Measurements from ENCODE around the gene MTMR3.

MTMR3 gene

DNA sequence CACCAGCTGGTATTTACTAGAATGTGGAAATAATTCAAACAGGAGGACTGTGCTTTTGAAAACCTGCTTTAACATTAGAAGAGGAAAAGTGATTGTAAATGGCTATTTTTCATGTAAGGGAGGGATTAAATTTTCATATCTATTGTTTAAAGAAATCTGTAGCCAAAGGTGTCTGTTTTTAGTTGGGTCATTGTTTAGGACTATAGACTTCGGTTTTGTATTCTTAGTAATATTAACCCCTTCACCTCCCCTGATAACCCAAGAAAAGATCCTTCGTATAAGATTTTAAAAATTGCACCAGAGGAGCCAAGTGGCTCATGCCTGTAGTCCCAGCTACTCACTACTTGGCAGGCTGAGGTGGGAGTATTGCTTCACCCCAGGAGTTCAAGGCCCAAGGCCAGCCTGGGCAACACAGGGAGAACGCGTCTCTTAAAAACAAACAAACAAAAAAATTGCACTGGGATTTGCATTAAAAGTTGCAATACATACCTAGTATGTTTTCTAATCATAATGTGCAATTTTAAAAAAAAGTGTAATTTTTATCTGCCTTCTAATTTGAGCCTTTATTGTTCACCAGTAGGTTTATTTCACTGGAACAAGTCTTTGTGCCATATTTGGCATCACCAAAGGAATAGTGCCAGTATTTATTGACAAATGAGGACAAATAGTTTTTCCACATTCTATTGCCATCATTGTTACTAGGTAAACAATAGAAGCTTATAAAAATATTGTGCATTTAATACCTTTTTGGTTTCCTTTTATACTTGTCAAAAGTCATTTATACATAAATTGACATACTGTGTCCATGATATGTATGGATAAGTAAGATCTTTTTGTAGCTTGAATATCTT, 34.3 kb downstream of the MTMR3 start:
- DNase-seq (ENCODE audit: low spot score) (no peak), ATAC-seq (ENCODE audit: low read depth) (no peak)
- H3K4me3 ChIP-seq (ENCODE audit: severe bottlenecking): no peak overlapping the region
- H3K27me3 ChIP-seq (ENCODE audit: insufficient read depth, poor library complexity, severe bottlenecking): no peaks in the 10 kb centered on the region
- H3K27ac ChIP-seq (ENCODE audit: poor library complexity, severe bottlenecking): no peak overlapping the region
- H3K9me3 ChIP-seq (ENCODE audit: severe bottlenecking): no peaks in the 10 kb centered on the region
- TF ChIP-seq, protein P1, sequence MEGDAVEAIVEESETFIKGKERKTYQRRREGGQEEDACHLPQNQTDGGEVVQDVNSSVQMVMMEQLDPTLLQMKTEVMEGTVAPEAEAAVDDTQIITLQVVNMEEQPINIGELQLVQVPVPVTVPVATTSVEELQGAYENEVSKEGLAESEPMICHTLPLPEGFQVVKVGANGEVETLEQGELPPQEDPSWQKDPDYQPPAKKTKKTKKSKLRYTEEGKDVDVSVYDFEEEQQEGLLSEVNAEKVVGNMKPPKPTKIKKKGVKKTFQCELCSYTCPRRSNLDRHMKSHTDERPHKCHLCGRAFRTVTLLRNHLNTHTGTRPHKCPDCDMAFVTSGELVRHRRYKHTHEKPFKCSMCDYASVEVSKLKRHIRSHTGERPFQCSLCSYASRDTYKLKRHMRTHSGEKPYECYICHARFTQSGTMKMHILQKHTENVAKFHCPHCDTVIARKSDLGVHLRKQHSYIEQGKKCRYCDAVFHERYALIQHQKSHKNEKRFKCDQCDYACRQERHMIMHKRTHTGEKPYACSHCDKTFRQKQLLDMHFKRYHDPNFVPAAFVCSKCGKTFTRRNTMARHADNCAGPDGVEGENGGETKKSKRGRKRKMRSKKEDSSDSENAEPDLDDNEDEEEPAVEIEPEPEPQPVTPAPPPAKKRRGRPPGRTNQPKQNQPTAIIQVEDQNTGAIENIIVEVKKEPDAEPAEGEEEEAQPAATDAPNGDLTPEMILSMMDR (IDR thresholded peaks at IDR 0.05; ENCODE audit: poor library complexity, severe bottlenecking): no peak
- H3K4me1 ChIP-seq (ENCODE audit: insufficient read depth, poor library complexity, severe bottlenecking): peaks cover 15% of the 10 kb centered on the region
- no peaks in the 10 kb centered on the region for H3K36me3 ChIP-seq (ENCODE audit: low read depth)

DNA sequence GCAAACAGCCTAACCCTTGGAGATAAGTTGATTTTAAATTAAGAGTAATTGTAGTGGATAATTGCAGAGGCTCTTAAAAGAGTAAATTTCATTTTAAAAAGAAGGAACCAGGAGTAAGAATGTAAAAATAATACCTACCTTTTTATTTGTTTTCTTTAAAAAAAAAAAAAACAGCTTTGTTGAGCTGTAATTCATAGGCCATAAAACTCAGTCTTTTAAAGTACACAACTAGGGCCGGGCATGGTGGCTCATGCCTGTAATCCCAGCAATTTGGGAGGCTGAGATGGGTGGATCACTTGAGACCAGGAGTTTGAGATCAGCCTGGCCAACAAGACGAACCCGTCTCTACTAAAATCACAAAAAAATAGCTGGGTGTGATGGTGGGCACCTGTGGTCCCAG, 42.4 kb downstream of the MTMR3 start:
- Histone ChIP-seq H3K4me1 (ENCODE audit: insufficient read depth, poor library complexity, severe bottlenecking) (no peaks in the 10 kb centered on the region), H3K27me3 (ENCODE audit: insufficient read depth, poor library complexity, severe bottlenecking) (no peaks in the 10 kb centered on the region), H3K27ac (ENCODE audit: poor library complexity, severe bottlenecking) (no peak overlapping the region), H3K36me3 (ENCODE audit: low read depth) (no peaks in the 10 kb centered on the region), H3K9me3 (ENCODE audit: severe bottlenecking) (no peaks in the 10 kb centered on the region), H3K4me3 (ENCODE audit: severe bottlenecking) (no peak overlapping the region)
- TF ChIP-seq, protein P1 (IDR thresholded peaks at IDR 0.05; ENCODE audit: poor library complexity, severe bottlenecking): no peak
- ATAC-seq (ENCODE audit: low read depth) (no peak), DNase-seq (ENCODE audit: low spot score) (no peak)

DNA sequence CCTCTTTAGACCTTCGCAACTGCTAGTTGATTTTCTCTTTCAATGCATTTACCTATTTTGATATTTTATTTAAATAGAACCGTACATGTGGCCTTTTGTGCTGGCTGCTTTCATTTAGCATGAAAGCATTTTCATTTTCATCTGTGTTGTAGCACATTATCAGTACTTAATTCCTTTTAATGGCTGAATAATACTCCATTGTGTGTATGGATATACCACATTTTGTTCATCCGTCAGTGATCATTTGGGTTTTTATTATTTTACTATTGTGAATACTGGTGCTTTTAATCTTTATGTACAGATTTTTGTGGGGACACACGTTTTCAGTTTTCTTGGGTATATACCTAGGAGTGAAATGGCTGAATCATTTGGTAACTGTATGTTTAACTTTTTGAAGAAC, 43.1 kb downstream of the MTMR3 start:
- ATAC-seq (ENCODE audit: low read depth): no peak
- Histone ChIP-seq H3K27me3 (ENCODE audit: insufficient read depth, poor library complexity, severe bottlenecking) (no peaks in the 10 kb centered on the region), H3K4me1 (ENCODE audit: insufficient read depth, poor library complexity, severe bottlenecking) (no peaks in the 10 kb centered on the region), H3K36me3 (ENCODE audit: low read depth) (no peaks in the 10 kb centered on the region), H3K27ac (ENCODE audit: poor library complexity, severe bottlenecking) (no peak overlapping the region), H3K9me3 (ENCODE audit: severe bottlenecking) (no peaks in the 10 kb centered on the region), H3K4me3 (ENCODE audit: severe bottlenecking) (no peak overlapping the region)
- TF ChIP-seq, protein P1 (IDR thresholded peaks at IDR 0.05; ENCODE audit: poor library complexity, severe bottlenecking): no peak
- DNase-seq (ENCODE audit: low spot score): no peak

DNA sequence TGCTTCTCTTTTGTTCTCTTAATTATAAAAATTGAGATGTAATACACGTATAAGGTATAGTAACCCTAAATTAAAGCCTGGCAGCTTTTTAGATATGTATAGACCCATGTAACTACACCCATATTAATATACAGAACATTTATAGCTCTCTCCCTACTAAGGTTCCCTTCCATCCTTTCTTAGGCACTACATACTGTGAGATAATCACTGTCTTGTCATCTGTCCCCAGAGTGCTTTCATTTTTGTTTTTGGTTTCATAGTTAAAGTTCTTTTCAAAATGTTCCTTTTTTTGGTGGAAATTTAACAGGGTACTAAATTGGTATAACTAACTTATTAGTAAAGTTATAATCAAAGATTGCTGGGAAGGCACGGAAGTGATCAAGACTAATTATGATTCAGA, 49.2 kb downstream of the MTMR3 start:
- H3K27me3 ChIP-seq (ENCODE audit: insufficient read depth, poor library complexity, severe bottlenecking): no peaks in the 10 kb centered on the region
- H3K36me3 ChIP-seq (ENCODE audit: low read depth): no peaks in the 10 kb centered on the region
- H3K4me1 ChIP-seq (ENCODE audit: insufficient read depth, poor library complexity, severe bottlenecking): no peaks in the 10 kb centered on the region
- ATAC-seq (ENCODE audit: low read depth) (no peak), DNase-seq (ENCODE audit: low spot score) (no peak)
- H3K9me3 ChIP-seq (ENCODE audit: severe bottlenecking): no peaks in the 10 kb centered on the region
- no peak overlapping the region for H3K4me3 ChIP-seq (ENCODE audit: severe bottlenecking)
- TF ChIP-seq, protein P1 (IDR thresholded peaks at IDR 0.05; ENCODE audit: poor library complexity, severe bottlenecking): no peak
- H3K27ac ChIP-seq (ENCODE audit: poor library complexity, severe bottlenecking): no peak overlapping the region

DNA sequence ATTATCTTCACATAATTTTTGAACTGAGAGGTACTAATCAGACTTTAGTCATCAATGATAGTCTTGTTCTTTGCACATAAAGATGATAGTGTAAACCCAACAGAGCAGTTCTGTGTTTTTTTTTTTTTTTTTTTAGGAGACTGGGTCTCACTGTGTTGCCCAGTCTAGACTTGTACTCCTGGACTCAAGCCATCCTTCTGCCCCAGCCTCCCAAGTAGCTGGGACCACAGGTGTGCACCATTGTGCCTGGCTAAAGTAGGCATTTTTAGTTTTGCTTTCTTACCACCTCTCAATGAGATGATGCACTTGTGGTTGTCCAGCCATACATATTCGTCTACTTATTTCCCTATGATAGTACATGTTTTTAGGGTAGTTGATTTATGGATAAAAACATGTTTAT, 50.6 kb downstream of the MTMR3 start:
- DNase-seq (ENCODE audit: low spot score): no peak
- H3K9me3 ChIP-seq (ENCODE audit: severe bottlenecking): no peaks in the 10 kb centered on the region
- no peaks in the 10 kb centered on the region for H3K27me3 ChIP-seq (ENCODE audit: insufficient read depth, poor library complexity, severe bottlenecking)
- H3K4me3 ChIP-seq (ENCODE audit: severe bottlenecking): no peak overlapping the region
- no peak overlapping the region for H3K27ac ChIP-seq (ENCODE audit: poor library complexity, severe bottlenecking)
- H3K4me1 ChIP-seq (ENCODE audit: insufficient read depth, poor library complexity, severe bottlenecking): no peaks in the 10 kb centered on the region
- H3K36me3 ChIP-seq (ENCODE audit: low read depth): no peaks in the 10 kb centered on the region
- ATAC-seq (ENCODE audit: low read depth): no peak
- TF ChIP-seq, protein P1 (IDR thresholded peaks at IDR 0.05; ENCODE audit: poor library complexity, severe bottlenecking): no peak
